ENCODE measurements around the gene PSMG1.
A peak's percentile ranks its signal among the peaks of the same experiment; 100 is the strongest.
"Not testable (repeated sequence)": the region's sequence is repeated elsewhere in the genome, so short reads cannot be mapped to it uniquely, and the experiment has no call there.

The PSMG1 gene

GRCh38 chr21:39188521-39189139, 5.4 kb upstream of the PSMG1 start:
- DNase-seq (ENCODE audit: low spot score): no peak

DNA sequence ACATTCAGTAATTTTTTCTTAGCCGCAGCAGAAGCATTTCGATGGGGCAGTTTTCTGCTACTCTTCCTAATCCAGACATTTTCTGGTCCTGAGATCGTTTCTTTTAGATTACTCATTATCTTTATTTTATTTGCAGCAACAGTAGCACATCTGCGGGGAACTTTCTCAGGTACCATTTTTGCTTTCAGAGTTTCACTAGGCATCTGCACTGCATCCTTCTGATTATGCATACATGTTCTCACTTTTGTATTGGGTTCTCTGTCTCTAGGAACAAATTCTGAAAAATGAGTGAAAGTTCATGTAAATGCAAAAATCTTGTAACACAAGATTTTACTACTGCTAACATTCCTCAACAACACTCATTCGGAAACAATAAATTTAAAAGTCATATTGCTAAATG, 3.9 kb upstream of the PSMG1 start:
- DNase-seq (ENCODE audit: low spot score): no peak

- DNase-seq (ENCODE audit: low spot score): no peak
Measured at GRCh38 chr21:39186676-39187075, 3.4 kb upstream of the PSMG1 start.

DNA sequence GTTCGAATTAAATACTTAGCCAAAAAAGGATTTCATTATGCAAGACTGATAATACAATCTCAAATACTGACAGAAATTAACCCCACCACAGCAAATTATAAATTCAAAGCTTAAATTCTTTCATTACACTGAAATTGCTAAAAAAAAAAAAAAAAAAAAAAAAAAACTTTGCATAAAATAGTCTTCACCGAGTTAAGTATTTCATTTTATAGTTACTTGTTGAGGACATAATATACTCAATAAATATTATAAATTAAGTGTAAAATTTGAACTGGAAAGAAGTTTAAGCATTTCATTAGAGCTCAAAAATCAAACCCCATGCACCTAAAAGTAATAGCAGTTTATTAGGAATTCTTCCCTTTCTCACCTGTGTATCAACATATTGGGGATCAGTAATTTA, 1.9 kb upstream of the PSMG1 start:
- DNase-seq (ENCODE audit: low spot score): no peak

DNA sequence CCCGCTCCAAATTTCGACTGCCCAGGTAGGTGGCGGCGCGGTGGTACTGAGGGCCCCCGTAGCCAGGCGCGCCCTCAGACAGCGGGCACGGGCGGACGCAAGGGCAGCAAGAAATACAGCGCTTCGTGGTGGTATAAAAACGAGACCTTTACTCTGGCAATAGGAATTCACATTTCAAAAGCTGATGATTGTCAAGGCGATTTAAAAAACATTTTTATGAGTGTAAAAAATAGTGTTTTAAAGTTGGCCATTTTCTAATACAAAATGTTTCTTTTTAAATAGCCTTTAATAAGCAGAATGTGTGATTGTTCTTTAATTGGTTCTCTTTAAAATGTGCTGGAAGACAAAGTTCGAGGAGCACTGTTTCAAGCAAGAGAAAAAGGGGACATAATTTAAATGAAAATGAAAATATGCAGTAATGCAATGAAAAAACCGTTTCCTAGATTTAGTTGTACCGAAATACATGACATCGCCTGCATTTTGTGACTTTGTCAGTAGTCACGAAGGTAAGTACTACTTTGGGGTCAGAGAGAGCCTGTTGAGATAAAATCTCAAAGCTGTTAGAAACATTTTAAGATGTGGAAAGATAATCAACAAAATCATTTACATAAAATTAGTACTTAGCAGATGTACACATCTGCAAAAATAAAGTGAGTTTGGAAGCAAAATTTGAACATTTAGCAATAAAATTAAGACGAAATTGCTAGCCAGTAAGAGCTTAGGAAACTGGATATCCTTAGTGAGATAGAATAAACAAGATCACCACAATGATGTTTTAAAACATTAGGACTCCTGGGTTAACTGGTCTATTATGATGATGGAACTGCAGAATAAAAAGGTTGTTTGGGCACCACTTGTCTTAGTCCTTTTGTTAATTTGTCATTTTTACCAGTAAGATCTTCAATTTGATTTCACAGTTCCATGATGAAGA, 1.1 kb upstream of the PSMG1 start:
- DNase-seq (ENCODE audit: low spot score): peak; percentile 23

DNA sequence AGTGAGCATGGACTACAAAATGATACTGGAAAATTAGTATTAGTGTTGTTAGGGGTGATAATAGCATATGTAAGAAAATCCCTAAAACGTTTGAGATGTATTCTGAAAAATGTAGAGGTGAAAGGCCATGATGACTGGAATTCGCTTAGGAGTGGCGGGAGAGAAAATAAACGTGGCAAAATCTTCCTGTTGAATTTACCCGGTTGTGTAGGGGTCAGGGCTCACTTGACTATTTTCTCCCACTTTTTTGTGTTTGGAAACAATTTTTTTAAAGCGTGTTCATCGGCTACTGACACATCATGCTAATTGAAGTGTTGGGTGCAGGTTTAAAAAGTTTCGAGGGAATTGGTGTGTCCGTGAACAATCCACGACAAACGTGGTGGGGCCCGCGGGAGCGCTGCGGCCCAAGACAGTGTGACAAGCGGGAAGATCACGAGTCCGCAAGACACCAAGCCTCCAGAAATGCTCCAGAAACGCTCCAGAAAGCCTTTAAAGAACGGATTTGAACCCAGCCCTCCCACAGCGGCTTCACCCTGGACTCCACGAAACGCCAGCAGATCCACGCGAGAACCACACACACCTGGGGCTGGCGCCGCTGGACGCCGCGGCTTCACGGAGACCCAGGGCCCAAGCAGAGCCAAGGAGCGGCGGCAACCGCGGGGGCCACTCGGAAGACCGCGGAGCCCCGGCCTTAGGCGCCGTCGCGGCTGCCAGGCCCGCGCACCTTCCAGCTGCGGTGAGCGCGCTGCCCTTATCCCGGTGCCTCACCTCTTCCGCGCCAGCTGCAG, 573 bp downstream of the PSMG1 start:
- peak; percentile 29 for DNase-seq (ENCODE audit: low spot score)

DNA sequence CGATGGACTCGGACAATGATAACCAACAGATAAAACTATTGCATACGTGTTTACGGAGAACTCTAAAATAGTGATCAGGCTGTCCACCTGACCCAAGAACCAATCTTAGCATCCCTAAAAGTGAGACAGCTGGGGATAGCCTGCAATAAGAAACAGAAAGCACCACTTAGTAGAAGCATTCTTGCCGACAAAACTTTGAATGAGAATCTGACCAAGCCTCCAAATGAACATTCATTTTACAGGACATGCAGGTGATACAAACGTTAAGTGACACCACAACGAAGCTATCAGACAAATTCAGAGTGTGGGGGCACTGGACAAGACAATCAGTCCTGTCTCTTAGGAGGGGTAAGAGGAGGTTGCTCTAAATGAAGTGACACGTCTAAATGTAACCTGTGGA, 1.2 kb downstream of the PSMG1 start:
- DNase-seq (ENCODE audit: low spot score): no peak

GRCh38 chr21:39181205-39181818, 1.9 kb downstream of the PSMG1 start:
- no peak for DNase-seq (ENCODE audit: low spot score)

- no peak for DNase-seq (ENCODE audit: low spot score)
Measured at GRCh38 chr21:39180429-39181019, 2.7 kb downstream of the PSMG1 start.

GRCh38 chr21:39178421-39178820, 4.8 kb downstream of the PSMG1 start:
- DNase-seq (ENCODE audit: low spot score): no peak

- no peak for DNase-seq (ENCODE audit: low spot score)
Measured at GRCh38 chr21:39176271-39176709, 7.0 kb downstream of the PSMG1 start.

DNA sequence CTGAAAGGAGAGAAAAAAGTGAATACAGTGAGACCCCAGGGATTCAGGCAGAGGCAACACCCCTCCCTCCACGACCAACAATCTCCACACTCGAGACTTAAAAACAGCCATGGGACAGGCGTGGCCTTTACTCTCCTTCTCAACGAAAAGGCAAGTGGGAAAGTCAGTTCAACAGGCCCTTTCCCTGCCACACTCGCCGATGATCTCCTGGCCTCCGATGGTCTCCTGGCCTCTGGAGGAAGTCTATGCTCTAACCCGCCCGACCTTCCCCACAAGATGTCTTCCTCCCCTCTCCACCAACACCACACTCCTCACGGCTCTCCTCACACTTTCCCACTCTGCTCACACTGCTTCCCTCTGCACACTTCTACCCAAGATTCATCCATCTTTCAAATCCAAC, 7.6 kb downstream of the PSMG1 start:
- no peak for DNase-seq (ENCODE audit: low spot score)

- DNase-seq (ENCODE audit: low spot score): no peak
Measured at GRCh38 chr21:39175154-39175553, 8.1 kb downstream of the PSMG1 start.

DNA sequence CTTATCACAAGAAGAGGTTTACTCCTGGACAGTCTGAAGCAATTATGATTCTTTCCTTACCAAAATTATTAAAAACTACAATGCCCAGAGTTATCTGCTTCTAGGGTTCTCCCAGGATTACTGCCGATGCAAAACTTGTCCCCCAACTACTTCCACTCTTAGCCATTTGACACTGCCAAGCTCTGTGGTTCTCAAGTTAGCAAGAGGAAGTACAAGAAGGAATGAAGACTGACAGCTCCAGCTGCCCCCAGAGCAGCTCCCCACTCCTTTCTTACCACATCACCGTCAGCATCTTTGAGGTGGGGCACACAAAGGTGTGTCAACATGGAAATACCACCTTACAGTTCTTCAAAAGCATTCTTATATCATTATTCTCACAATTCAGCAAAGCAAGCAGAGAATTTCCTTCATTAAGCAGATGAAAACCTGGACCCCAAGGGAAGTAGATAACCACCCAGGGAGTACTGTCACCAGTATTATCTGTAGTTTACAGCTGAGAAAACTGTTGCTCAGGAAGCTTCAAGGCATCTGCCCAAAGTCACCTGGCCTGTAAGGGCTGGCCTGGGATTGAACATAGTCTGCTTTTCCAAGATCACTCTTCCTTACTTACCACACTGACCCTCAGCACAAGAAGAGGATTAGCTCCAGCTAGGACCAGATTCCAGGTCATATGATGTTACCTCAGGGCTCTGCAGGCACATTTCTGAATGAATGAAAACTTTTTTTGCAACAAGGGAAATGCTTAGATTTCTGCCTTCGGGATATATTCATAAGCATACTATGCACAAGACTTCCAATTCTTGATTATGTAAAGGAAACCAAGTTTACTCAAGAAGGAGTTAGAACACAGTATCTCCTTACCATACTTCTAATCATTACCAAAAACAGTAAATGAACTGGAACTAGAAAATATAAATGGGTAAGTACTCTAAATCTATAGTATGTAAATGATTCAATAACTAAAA, 9.3 kb downstream of the PSMG1 start:
- DNase-seq (ENCODE audit: low spot score): no peak

DNA sequence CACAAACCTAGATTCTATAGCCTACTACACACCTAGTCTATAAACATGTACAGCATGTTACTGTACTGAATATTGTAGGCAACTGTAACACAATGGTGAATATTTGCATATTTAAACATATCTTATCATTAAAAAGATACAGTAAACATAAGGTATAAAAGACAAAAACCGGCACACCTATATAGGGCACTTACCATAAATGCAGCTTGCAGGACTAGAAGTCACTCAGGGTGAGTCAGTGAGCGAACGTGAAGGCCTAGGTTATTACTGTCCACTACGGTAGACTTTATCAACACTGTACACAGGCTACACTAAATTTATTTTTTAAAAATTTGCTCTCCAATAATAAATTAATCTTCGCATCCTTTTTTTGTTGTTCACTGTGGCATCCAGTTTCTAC, 13.3 kb downstream of the PSMG1 start:
- DNase-seq (ENCODE audit: low spot score): no peak

DNA sequence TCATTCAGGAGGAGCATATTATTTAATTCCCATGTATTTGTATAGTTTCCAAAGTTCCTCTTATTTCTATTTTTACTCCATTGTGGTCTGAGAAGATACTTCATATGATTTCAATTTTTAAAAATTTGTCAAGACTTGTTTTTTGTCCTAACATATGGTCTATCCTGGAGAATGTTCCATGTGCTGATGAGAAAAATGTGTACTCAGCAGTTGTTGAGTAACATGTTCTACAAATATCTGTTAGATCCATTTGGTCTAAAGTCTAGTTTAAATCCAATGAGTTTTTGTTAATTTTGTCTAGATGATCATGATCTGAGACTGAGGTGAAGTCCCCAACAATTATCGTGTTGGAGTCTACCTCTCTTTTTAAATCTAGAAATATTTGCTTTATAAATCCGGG, 14.5 kb downstream of the PSMG1 start:
- no peak for DNase-seq (ENCODE audit: low spot score)

GRCh38 chr21:39164523-39164922, 18.7 kb downstream of the PSMG1 start:
- DNase-seq (ENCODE audit: low spot score): no peak

- DNase-seq (ENCODE audit: low spot score): no peak
Measured at GRCh38 chr21:39161064-39161463, 22.2 kb downstream of the PSMG1 start.

DNA sequence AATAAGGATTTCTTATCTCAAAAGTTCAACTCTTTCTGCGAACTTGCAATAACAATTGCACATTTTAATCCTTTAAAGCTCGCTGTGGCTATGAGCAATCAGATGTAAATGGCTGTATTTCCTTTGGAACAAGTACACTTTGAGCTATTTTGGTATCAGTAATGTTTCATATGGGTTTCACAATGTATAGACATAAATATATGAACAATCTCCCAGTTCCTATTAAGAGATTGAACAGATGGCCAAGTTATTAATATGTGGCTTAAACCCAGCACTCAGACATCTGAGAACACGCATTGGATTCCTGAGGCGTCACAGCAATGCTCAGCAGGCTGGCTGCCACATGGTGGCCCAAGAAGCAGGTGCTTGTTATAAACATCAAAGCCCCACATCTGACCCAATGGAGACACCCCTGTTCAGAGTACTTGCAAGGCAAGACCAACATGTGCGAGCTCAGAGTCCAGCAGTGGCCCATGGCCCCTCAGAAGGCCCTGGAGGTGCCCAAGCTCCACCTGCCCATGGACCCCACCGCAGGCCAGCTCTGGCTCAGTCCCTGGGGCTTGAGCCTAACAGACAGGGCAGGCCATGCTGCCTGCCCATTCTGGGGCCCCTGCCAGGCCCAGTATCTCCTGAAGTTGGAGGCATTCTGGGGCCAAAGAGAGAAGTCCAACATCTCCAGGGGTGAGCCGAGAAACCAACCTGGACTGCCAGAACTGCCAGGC, 23.7 kb downstream of the PSMG1 start:
- no peak for DNase-seq (ENCODE audit: low spot score)

GRCh38 chr21:39157241-39157640, 26.0 kb downstream of the PSMG1 start:
- not testable (repeated sequence) for DNase-seq (ENCODE audit: low spot score)

Data from globus pallidus (tissue), 1 donor.